HCT116 (cell line): ENCODE data around the gene SECISBP2L. TPM values are rescaled to one million over a fixed set of nuclear protein-coding genes. Genes with fewer than 3 reads are reported as not detected.

Experiments
- ATAC-seq: fragments of 200-7000 bp; cut with Tn5 transposase; 2 replicates; pipeline ENCODE4 v1.9.1; 2020; ENCODE audit warnings: mild to moderate bottlenecking, moderate library complexity
- BruUV-seq: library from RNA; stranded (reverse); fragments of 400-500 nt; replicated peaks from 2 replicates; lab custom pipeline; 2021; lab: Mats Ljungman, UMichigan
- CTCF ChIA-PET: fragments of 300-600 bp; sonication (Branson Sonifier 250); formaldehyde crosslinking; loops from one replicate; lab custom pipeline; 2021; ENCODE audit warnings: antibody characterized with exemption; lab: Charles Lee
- POLR2A ChIA-PET: fragments of 300-600, 350-600 bp; sonication (Branson Sonifier 250); formaldehyde crosslinking; loops from one replicate; lab custom pipeline; 2021; ENCODE audit warnings: antibody characterized with exemption; lab: Charles Lee
- RAD21 ChIA-PET, 2 experiments: fragments of 300-600 bp; sonication (Branson Sonifier 250); formaldehyde crosslinking; loops; one replicate each; lab custom pipeline; 2023; ENCODE audit warnings: low total read pairs in 2 of 2; ENCODE audit not compliant: uncharacterized antibody in 2 of 2, unreplicated experiment in 2 of 2, low non-redundant PET in 1 of 2; lab: Charles Lee
- DNase-seq: peaks from one replicate; pipeline ENCODE4 v3.0.0-alpha.2; 2010; ENCODE audit warnings: low read depth, low spot score
- H2AFZ ChIP-seq: fragments of 200-600 bp; shearing (Covaris generic), sonication (generic); 2 replicates; pipeline ENCODE4 v1.6.1; 2017; ENCODE audit warnings: low read depth, mixed run types, mixed read lengths, antibody characterized with exemption, low read length; ENCODE audit not compliant: poor library complexity, severe bottlenecking
- H3K27ac ChIP-seq: 2 replicates; pipeline ENCODE4 v1.5.1; 2012; ENCODE audit warnings: low read depth, low read length
- H3K27me3 ChIP-seq: fragments of 200-600 bp; sonication (generic); 2 replicates; pipeline ENCODE4 v1.6.1; 2016; ENCODE audit warnings: mixed run types, low read length, mixed read lengths; ENCODE audit not compliant: insufficient read depth
- H3K36me3 ChIP-seq, 2 experiments: fragments of 200-500 bp in 1 of 2; fragments of 200-600 bp in 1 of 2; sonication (Bioruptor generic) in 1 of 2; sonication (generic) in 1 of 2; 2 replicates each; pipeline versions ENCODE4 v1.5.1 to v1.6.1; 2014 to 2016; ENCODE audit warnings: low read length in 2 of 2, inconsistent platforms in 1 of 2, mixed read lengths in 1 of 2, mixed run types in 1 of 2; ENCODE audit not compliant: insufficient read depth in 2 of 2, control insufficient read depth in 1 of 2
- H3K4me1 ChIP-seq, 2 experiments: fragments of 200-600 bp in 1 of 2; sonication (generic) in 1 of 2; 2 replicates each; pipeline versions ENCODE4 v1.5.1 to v1.6.1; 2012 to 2017; ENCODE audit warnings: low read length in 2 of 2, inconsistent platforms in 1 of 2, mild to moderate bottlenecking in 1 of 2, mixed read lengths in 1 of 2, mixed run types in 1 of 2, moderate library complexity in 1 of 2; ENCODE audit not compliant: insufficient read depth in 2 of 2, control insufficient read depth in 1 of 2
- H3K4me2 ChIP-seq: fragments of 200-600 bp; sonication (generic); 2 replicates; pipeline ENCODE4 v1.6.1; 2017; ENCODE audit warnings: mixed run types, low read length, mixed read lengths
- H3K4me3 ChIP-seq, 2 experiments: fragments of 200-600 bp in 1 of 2; sonication (generic) in 1 of 2; replicated peaks in 1 of 2; 2 replicates each; pipeline ENCODE4 v1.5.1; 2011 to 2016; ENCODE audit warnings: low read length in 2 of 2, control low read depth in 1 of 2, low read depth in 1 of 2, mild to moderate bottlenecking in 1 of 2, mixed read lengths in 1 of 2, mixed run types in 1 of 2
- H3K79me2 ChIP-seq: fragments of 200-600 bp; sonication (generic); 2 replicates; pipeline ENCODE4 v1.6.1; 2017; ENCODE audit warnings: mild to moderate bottlenecking, mixed run types, low read length, moderate library complexity, mixed read lengths; ENCODE audit not compliant: insufficient read depth
- H3K9ac ChIP-seq: fragments of 200-600 bp; sonication (generic); 2 replicates; pipeline ENCODE4 v1.6.1; 2016; ENCODE audit warnings: low read length, mixed read lengths
- H3K9me2 ChIP-seq: fragments of 200-600 bp; sonication (generic), shearing (Covaris generic); 2 replicates; pipeline ENCODE4 v1.6.1; 2017; ENCODE audit warnings: mixed run types, mild to moderate bottlenecking, moderate library complexity; ENCODE audit not compliant: insufficient read depth
- H3K9me3 ChIP-seq, 2 experiments: fragments of 200-500 bp in 1 of 2; fragments of 200-600 bp in 1 of 2; sonication (Bioruptor generic) in 1 of 2; sonication (generic) in 1 of 2; 2 replicates each; pipeline ENCODE4 v1.6.1; 2014 to 2017; ENCODE audit warnings: low read length in 2 of 2, mixed read lengths in 2 of 2, inconsistent platforms in 1 of 2, low read depth in 1 of 2, mild to moderate bottlenecking in 1 of 2, mixed run types in 1 of 2, moderate library complexity in 1 of 2; ENCODE audit not compliant: control insufficient read depth in 1 of 2, insufficient read depth in 1 of 2
- H4K20me1 ChIP-seq: fragments of 200-600 bp; sonication (generic), shearing (Covaris generic); 2 replicates; pipeline ENCODE4 v1.6.1; 2017; ENCODE audit warnings: mixed run types, mild to moderate bottlenecking, moderate library complexity; ENCODE audit not compliant: insufficient read depth
- ATF3 ChIP-seq: IDR thresholded peaks from 2 replicates; pipeline ENCODE4 v1.6.1; 2012
- CBX3 ChIP-seq: IDR thresholded peaks from 2 replicates; pipeline ENCODE4 v1.6.1; 2012; ENCODE audit warnings: low read depth
- CTCF ChIP-seq, 3 experiments: fragments of 200-600 bp in 1 of 3; sonication (generic) in 1 of 3; IDR thresholded peaks in 2 of 3; conservative IDR thresholded peaks in 1 of 3; 2 replicates each; pipeline ENCODE4 v1.5.1; 2012 to 2017; ENCODE audit warnings: low read depth in 2 of 3, low read length in 2 of 3, antibody characterized with exemption in 1 of 3, borderline replicate concordance in 1 of 3, control low read depth in 1 of 3, mild to moderate bottlenecking in 1 of 3, mixed read lengths in 1 of 3, mixed run types in 1 of 3, moderate library complexity in 1 of 3; ENCODE audit not compliant: insufficient read depth in 1 of 3
- EGR1 ChIP-seq: IDR thresholded peaks from 2 replicates; pipeline ENCODE4 v1.6.1; 2012; ENCODE audit warnings: low read depth
- ELF1 ChIP-seq: IDR thresholded peaks from 2 replicates; pipeline ENCODE4 v1.6.1; 2012; ENCODE audit warnings: low read depth, borderline replicate concordance
- EZH2phosphoT487 ChIP-seq: fragments of 200-600 bp; IDR thresholded peaks from 2 replicates; pipeline ENCODE4 v1.6.1; 2018; ENCODE audit warnings: antibody characterized with exemption, borderline replicate concordance
- FOSL1 ChIP-seq: IDR thresholded peaks from 2 replicates; pipeline ENCODE4 v1.6.1; 2012; ENCODE audit warnings: low read depth
- JUND ChIP-seq: IDR thresholded peaks from 2 replicates; pipeline ENCODE4 v1.6.1; 2012
- MAX ChIP-seq: IDR thresholded peaks from 2 replicates; pipeline ENCODE4 v1.6.1; 2012
- POLR2A ChIP-seq: IDR thresholded peaks from 2 replicates; pipeline ENCODE4 v1.7.0; 2011; ENCODE audit warnings: borderline replicate concordance; ENCODE audit not compliant: insufficient read depth, insufficient read length; ENCODE audit errors: extremely low read depth
- RAD21 ChIP-seq: IDR thresholded peaks from 2 replicates; pipeline ENCODE4 v1.6.1; 2012; ENCODE audit warnings: low read depth, mild to moderate bottlenecking
- REST ChIP-seq: IDR thresholded peaks from 2 replicates; pipeline ENCODE4 v1.6.1; 2012; ENCODE audit warnings: low read depth
- SIN3A ChIP-seq: IDR thresholded peaks from 2 replicates; pipeline ENCODE4 v1.6.1; 2012; ENCODE audit warnings: low read depth
- SP1 ChIP-seq: IDR thresholded peaks from 2 replicates; pipeline ENCODE4 v1.6.1; 2012; ENCODE audit warnings: low read depth
- SRF ChIP-seq: IDR thresholded peaks from 2 replicates; pipeline ENCODE4 v1.6.1; 2012; ENCODE audit warnings: low read depth
- TCF7L2 ChIP-seq: IDR thresholded peaks from 2 replicates; pipeline ENCODE4 v1.7.0; 2011; ENCODE audit warnings: borderline replicate concordance, inconsistent platforms; ENCODE audit not compliant: insufficient read depth, insufficient read length; ENCODE audit errors: extremely low read depth
- YY1 ChIP-seq: IDR thresholded peaks from 2 replicates; pipeline ENCODE4 v1.6.1; 2011; ENCODE audit warnings: low read length, low read depth, moderate library complexity, mild to moderate bottlenecking; ENCODE audit not compliant: insufficient replicate concordance; ENCODE audit errors: extremely low read depth
- ZBTB33 ChIP-seq: IDR thresholded peaks from 2 replicates; pipeline ENCODE4 v1.6.1; 2011; ENCODE audit warnings: mild to moderate bottlenecking, low read length, moderate library complexity; ENCODE audit not compliant: insufficient replicate concordance; ENCODE audit errors: extremely low read depth
- ZFX ChIP-seq: fragments of 450-650 bp; IDR thresholded peaks from 2 replicates; pipeline ENCODE4 v1.6.1; 2017
- ZNF274 ChIP-seq: fragments of 200-500 bp; sonication (Bioruptor generic); IDR thresholded peaks from 2 replicates; pipeline ENCODE4 v1.6.1; 2014; ENCODE audit warnings: mild to moderate bottlenecking, low read depth, low read length, inconsistent platforms
- intact Hi-C: fragments of 100-400 bp; cut with micrococcal nuclease; formaldehyde crosslinking; loops from 2 replicates; pipeline ENCODE4 v1.10.0; 2022
- total RNA-seq: library from RNA; stranded (reverse); gene quantifications from one replicate; pipeline ENCODE4 v1.2.1, GENCODE V29; 2021; ENCODE audit not compliant: unreplicated experiment

SECISBP2L gene
- total RNA-seq, 1 experiment from 2014 or later: 22.9 TPM

GRCh38 chr15:49032601-49033145, 13.6 kb downstream of the SECISBP2L start:
- ChIA-PET CTCF (no interaction called here), POLR2A (no interaction called here), RAD21 (no interaction called here)
- BruUV-seq: no TSS peak
- no peak overlapping the region for H3K4me2 ChIP-seq
- no peaks in the 10 kb centered on the region for H4K20me1 ChIP-seq
- H3K9me2 ChIP-seq: no peaks in the 10 kb centered on the region
- H3K36me3 ChIP-seq: peaks cover 0 to 6% of the 10 kb centered on the region in 2 experiments; a peak in 3 of 4 replicates
- TF ChIP-seq ZNF274 (no peak), EZH2phosphoT487 (no peak), RAD21 (no peak), CBX3 (no peak), SRF (no peak), EGR1 (no peak), FOSL1 (no peak), ZBTB33 (no peak), YY1 (no peak), SP1 (no peak), ELF1 (no peak), TCF7L2 (no peak), JUND (no peak), REST (no peak), ZFX (no peak), ATF3 (no peak), POLR2A (no peak), SIN3A (no peak), CTCF (IDR thresholded peaks at IDR 0.05 in 2 of 3, conservative IDR thresholded peaks at IDR 0.05 in 1 of 3; ENCODE audit: borderline replicate concordance in 1 of 3, insufficient read depth in 1 of 3, low read depth in 2 of 3, low read length in 2 of 3) (no peak), MAX (no peak)
- H2AFZ ChIP-seq: no peak overlapping the region
- no peak overlapping the region for H3K9ac ChIP-seq
- H3K4me3 ChIP-seq: no peak overlapping the region
- peaks cover 0 to 8% of the 10 kb centered on the region in 2 experiments; a peak in 2 of 4 replicates for H3K4me1 ChIP-seq
- no peaks in the 10 kb centered on the region for H3K9me3 ChIP-seq
- DNase-seq (no peak), ATAC-seq (no peak)
- no peak overlapping the region for H3K27ac ChIP-seq
- intact Hi-C loops: no loop called here
- no peaks in the 10 kb centered on the region for H3K27me3 ChIP-seq
- H3K79me2 ChIP-seq: 0 out of 2 replicates have a peak, but pooled peaks cover 3% of the 10 kb centered on the region
